ENCODE data around the gene HSPA12B.
A peak's percentile ranks its signal among the peaks of the same experiment; 100 is the strongest.

HSPA12B gene

GRCh38 chr20:3767427-3768341 lies 35.2 kb downstream of the HSPA12B start, which contains the start of gene ADISSP:
ADISSP (minus strand) TSS chr20:3767753; CDS start chr20:3760100, 7,653 bp downstream.
- peak; percentile 98 to 99 for DNase-seq

- peak; percentile 73 to 76 for DNase-seq
Observed at GRCh38 chr20:3768342-3769130, 36.1 kb downstream of the HSPA12B start.

- DNase-seq: no peak
Observed at GRCh38 chr20:3771552-3772058, 39.1 kb downstream of the HSPA12B start.

- DNase-seq: no peak
Observed at GRCh38 chr20:3775457-3776108, 43.1 kb downstream of the HSPA12B start.

GRCh38 chr20:3777381-3777715 lies 44.9 kb downstream of the HSPA12B start:
- DNase-seq: no peak

- DNase-seq: no peak
Observed at GRCh38 chr20:3777716-3778629, 45.5 kb downstream of the HSPA12B start.

- DNase-seq: no peak
Observed at GRCh38 chr20:3778976-3779375, 46.5 kb downstream of the HSPA12B start.

- peak; percentile 98 to 99 for DNase-seq
Observed at GRCh38 chr20:3781153-3781910, 48.8 kb downstream of the HSPA12B start, which contains the start of gene SPEF1. SPEF1 (minus strand) TSS chr20:3781448; CDS start chr20:3781287, 161 bp downstream.

GRCh38 chr20:3782597-3782996 lies 50.1 kb downstream of the HSPA12B start:
- DNase-seq: no peak

GRCh38 chr20:3783068-3783489 lies 50.6 kb downstream of the HSPA12B start:
- no peak for DNase-seq

GRCh38 chr20:3783511-3784195 lies 51.2 kb downstream of the HSPA12B start:
- DNase-seq: no peak

- DNase-seq: no peak
Observed at GRCh38 chr20:3784216-3784853, 51.9 kb downstream of the HSPA12B start.

GRCh38 chr20:3784863-3785239 lies 52.4 kb downstream of the HSPA12B start:
- no peak for DNase-seq

- DNase-seq: peak; percentile 16 to 29
Observed at GRCh38 chr20:3785240-3786125, 53.0 kb downstream of the HSPA12B start.

GRCh38 chr20:3786126-3786484 lies 53.6 kb downstream of the HSPA12B start:
- DNase-seq: peak; percentile 46 to 74

- peak; percentile 75 to 90 for DNase-seq
Observed at GRCh38 chr20:3786665-3787323, 54.3 kb downstream of the HSPA12B start, which contains the start of gene CENPB. CENPB (minus strand) TSS chr20:3786740; CDS start chr20:3786483, 257 bp downstream.

- no peak for DNase-seq
Observed at GRCh38 chr20:3787324-3788014, 55.0 kb downstream of the HSPA12B start.

Data from SHP77 (cell line).